ENCODE data around the gene PAK4. TPM values are rescaled to one million over a fixed set of nuclear protein-coding genes. Genes with fewer than 3 reads are reported as not detected.

Gene PAK4
- total RNA-seq, 1 experiment from 2014 or later: 69.8 TPM

DNA sequence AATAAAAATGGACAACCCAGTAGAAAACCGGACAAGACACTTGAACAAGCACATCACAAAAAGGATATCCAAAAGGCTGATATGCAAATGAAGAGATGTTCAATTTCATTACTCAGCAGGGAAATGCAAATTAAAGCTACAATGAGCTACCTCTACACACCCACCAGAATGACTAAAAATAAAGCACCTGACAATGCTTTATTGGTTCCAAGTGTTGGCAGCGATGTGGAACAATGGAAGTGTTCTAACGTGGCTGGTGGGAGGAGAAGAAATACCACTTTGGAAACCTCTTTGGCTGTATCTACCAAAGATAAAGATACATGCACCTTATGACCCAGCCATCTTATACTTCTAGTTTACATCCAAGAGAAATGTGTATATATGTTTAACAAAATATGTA, 45.2 kb upstream of the PAK4 start:
- ChIA-PET CTCF (no interaction called here), POLR2A (no interaction called here)
- no peak for TF ChIP-seq SMAD3 (CRISPR knock-in tag; IDR thresholded peaks at IDR 0.05; ENCODE audit: borderline replicate concordance)
- no peak for TF ChIP-seq AFF4 (CRISPR knock-in tag; IDR thresholded peaks at IDR 0.05; ENCODE audit: borderline replicate concordance)
- no peak for TF ChIP-seq FOXJ3 (CRISPR knock-in tag; IDR thresholded peaks at IDR 0.05; ENCODE audit: borderline replicate concordance)
- no peak for TF ChIP-seq ZNF232 (CRISPR knock-in tag; IDR thresholded peaks at IDR 0.05)
- TF ChIP-seq JUN (CRISPR knock-in tag; IDR thresholded peaks at IDR 0.05): no peak
- TF ChIP-seq ZNF121 (CRISPR knock-in tag; IDR thresholded peaks at IDR 0.05): no peak
- DNase-seq (ENCODE audit: low spot score) (no peak), ATAC-seq (no peak)
- Mint-ChIP-seq H3K4me3 (no peak overlapping the region), H3K9me3 (no peaks in the 10 kb centered on the region), H3K4me1 (peaks cover 19% of the 10 kb centered on the region), H3K36me3 (no peaks in the 10 kb centered on the region), H3K27me3 (ENCODE audit: low read depth) (peaks cover 37% of the 10 kb centered on the region), H3K27ac (no peak overlapping the region)

GRCh38 chr19:39082167-39082566, 43.4 kb upstream of the PAK4 start:
- Mint-ChIP-seq H3K4me3 (no peak overlapping the region), H3K36me3 (no peaks in the 10 kb centered on the region), H3K9me3 (no peaks in the 10 kb centered on the region), H3K27ac (no peak overlapping the region), H3K4me1 (peaks cover 19% of the 10 kb centered on the region), H3K27me3 (ENCODE audit: low read depth) (peaks cover 47% of the 10 kb centered on the region)
- POLR2A ChIA-PET: interaction anchor here (0.6 to 0.9 kb wide), 2 partner anchors 9 to 16 kb away, joined by 4 read pairs; no protein-coding TSS in a partner anchor
- ATAC-seq (no peak), DNase-seq (ENCODE audit: low spot score) (no peak)
- CTCF ChIA-PET: interaction anchor here (0.7 to 2.7 kb wide), 3 partner anchors 30 to 246 kb away, joined by 3 to 11 read pairs (median 4); no protein-coding TSS in a partner anchor
- TF ChIP-seq ESRRA (CRISPR knock-in tag; IDR thresholded peaks at IDR 0.05; ENCODE audit: borderline replicate concordance) (no peak), SMAD4 (CRISPR knock-in tag; IDR thresholded peaks at IDR 0.05) (no peak)

- peaks cover 19% of the 10 kb centered on the region for H3K4me1 Mint-ChIP-seq
- DNase-seq (ENCODE audit: low spot score): no peak
- CTCF ChIA-PET: interaction anchor here (0.7 to 2.7 kb wide), 6 partner anchors 16 to 245 kb away, joined by 3 to 11 read pairs (median 4); partner anchors contain the start of gene FBXO17
- H3K36me3 Mint-ChIP-seq: no peaks in the 10 kb centered on the region
- H3K4me3 Mint-ChIP-seq: peak overlapping the region; percentile 74
- no peak overlapping the region for H3K27ac Mint-ChIP-seq
- no peaks in the 10 kb centered on the region for H3K9me3 Mint-ChIP-seq
- TF ChIP-seq KAT7 (CRISPR knock-in tag; IDR thresholded peaks at IDR 0.05; ENCODE audit: borderline replicate concordance) (no peak), ATF2 (CRISPR knock-in tag; IDR thresholded peaks at IDR 0.05; ENCODE audit: borderline replicate concordance, low read depth) (no peak), TEAD1 (CRISPR knock-in tag; IDR thresholded peaks at IDR 0.05) (no peak)
- TF ChIP-seq, protein P1, sequence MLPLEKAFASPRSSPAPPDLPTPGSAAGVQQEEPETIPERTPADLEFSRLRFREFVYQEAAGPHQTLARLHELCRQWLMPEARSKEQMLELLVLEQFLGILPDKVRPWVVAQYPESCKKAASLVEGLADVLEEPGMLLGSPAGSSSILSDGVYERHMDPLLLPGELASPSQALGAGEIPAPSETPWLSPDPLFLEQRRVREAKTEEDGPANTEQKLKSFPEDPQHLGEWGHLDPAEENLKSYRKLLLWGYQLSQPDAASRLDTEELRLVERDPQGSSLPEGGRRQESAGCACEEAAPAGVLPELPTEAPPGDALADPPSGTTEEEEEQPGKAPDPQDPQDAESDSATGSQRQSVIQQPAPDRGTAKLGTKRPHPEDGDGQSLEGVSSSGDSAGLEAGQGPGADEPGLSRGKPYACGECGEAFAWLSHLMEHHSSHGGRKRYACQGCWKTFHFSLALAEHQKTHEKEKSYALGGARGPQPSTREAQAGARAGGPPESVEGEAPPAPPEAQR (CRISPR knock-in tag; IDR thresholded peaks at IDR 0.05): no peak
- TF ChIP-seq, protein P2, sequence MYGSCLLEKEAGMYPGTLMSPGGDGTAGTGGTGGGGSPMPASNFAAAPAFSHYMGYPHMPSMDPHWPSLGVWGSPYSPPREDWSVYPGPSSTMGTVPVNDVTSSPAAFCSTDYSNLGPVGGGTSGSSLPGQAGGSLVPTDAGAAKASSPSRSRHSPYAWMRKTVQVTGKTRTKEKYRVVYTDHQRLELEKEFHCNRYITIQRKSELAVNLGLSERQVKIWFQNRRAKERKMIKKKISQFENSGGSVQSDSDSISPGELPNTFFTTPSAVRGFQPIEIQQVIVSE (CRISPR knock-in tag; IDR thresholded peaks at IDR 0.05; ENCODE audit: borderline replicate concordance): no peak
- no peak for ATAC-seq
- POLR2A ChIA-PET: interaction anchor here (0.5 to 0.9 kb wide), 3 partner anchors 8 to 16 kb away, joined by 3 to 4 read pairs (median 4); no protein-coding TSS in a partner anchor
- peaks cover 51% of the 10 kb centered on the region for H3K27me3 Mint-ChIP-seq (ENCODE audit: low read depth)
Observed at GRCh38 chr19:39082745-39083598, 42.6 kb upstream of the PAK4 start.
